HEK293 (cell line): Measurements from ENCODE around the gene DCUN1D3.

Experiments used
- CTCF ChIA-PET: fragments of 350-600 bp; formaldehyde crosslinking; extraction: SDS; loops from one replicate; lab custom pipeline; 2021; ENCODE audit warnings: antibody characterized with exemption; lab: Yijun Ruan, JAX
- POLR2A ChIA-PET: fragments of 300-600 bp; formaldehyde crosslinking; extraction: SDS; loops from one replicate; lab custom pipeline; 2020; ENCODE audit warnings: antibody characterized with exemption, inconsistent platforms; lab: Yijun Ruan, JAX
- H3K27ac ChIP-seq: fragments of 200-500 bp; sonication (Bioruptor generic); 2 replicates; pipeline ENCODE4 v1.5.1; 2014; ENCODE audit warnings: low read depth, low read length, control low read depth, inconsistent platforms; ENCODE audit errors: extremely low read depth
- H3K36me3 ChIP-seq, 2 experiments: fragments of 200-500 bp in 1 of 2; sonication (Bioruptor generic) in 1 of 2; 1 replicate in 1 of 2; 2 replicates in 1 of 2; pipeline ENCODE4 v1.5.1; 2014 to 2017; ENCODE audit warnings: inconsistent platforms in 2 of 2, low read length in 2 of 2; ENCODE audit not compliant: control insufficient read depth in 2 of 2, insufficient read depth in 1 of 2
- H3K4me1 ChIP-seq: fragments of 200-500 bp; sonication (Bioruptor generic); 2 replicates; pipeline ENCODE4 v1.5.1; 2014; ENCODE audit warnings: mild to moderate bottlenecking, low read length, inconsistent platforms; ENCODE audit not compliant: control insufficient read depth, insufficient read depth
- H3K4me3 ChIP-seq: 2 replicates; pipeline ENCODE4 v1.5.1; 2011; ENCODE audit warnings: low read depth, mild to moderate bottlenecking, control low read depth, low read length, moderate library complexity
- H3K9me3 ChIP-seq: fragments of 200-500 bp; sonication (Bioruptor generic); 2 replicates; pipeline ENCODE4 v1.5.1; 2014; ENCODE audit warnings: low read depth, low read length, inconsistent platforms; ENCODE audit not compliant: control insufficient read depth, insufficient read depth
- AEBP2 ChIP-seq: fragments of 450-650 bp; formaldehyde crosslinking; IDR thresholded peaks from 2 replicates; pipeline ENCODE4 v1.5.1; 2016; ENCODE audit warnings: missing biosample characterization, missing genetic modification characterization, borderline replicate concordance
- HOXD13 ChIP-seq: sonication (generic); formaldehyde crosslinking; IDR thresholded peaks from 2 replicates; pipeline ENCODE4 v1.8.0; 2022; ENCODE audit warnings: missing genetic modification reagents, borderline replicate concordance
- KLF1 ChIP-seq: fragments of 450-650 bp; formaldehyde crosslinking; IDR thresholded peaks from 2 replicates; pipeline ENCODE4 v1.5.1; 2016; ENCODE audit warnings: missing biosample characterization, missing genetic modification characterization
- MYNN ChIP-seq: fragments of 450-650 bp; formaldehyde crosslinking; IDR thresholded peaks from 2 replicates; pipeline ENCODE4 v1.5.1; 2016; ENCODE audit warnings: missing biosample characterization, missing genetic modification characterization, borderline replicate concordance
- OVOL3 ChIP-seq: fragments of 450-650 bp; formaldehyde crosslinking; IDR thresholded peaks from 2 replicates; pipeline ENCODE4 v1.5.1; 2016; ENCODE audit warnings: missing biosample characterization, missing genetic modification characterization
- SCRT1 ChIP-seq: fragments of 450-650 bp; formaldehyde crosslinking; IDR thresholded peaks from 2 replicates; pipeline ENCODE4 v1.5.1; 2016; ENCODE audit warnings: missing biosample characterization, missing genetic modification characterization, borderline replicate concordance
- SCRT2 ChIP-seq: fragments of 450-650 bp; formaldehyde crosslinking; IDR thresholded peaks from 2 replicates; pipeline ENCODE4 v1.5.1; 2016; ENCODE audit warnings: missing biosample characterization, missing genetic modification characterization
- SP3 ChIP-seq: fragments of 450-650 bp; formaldehyde crosslinking; IDR thresholded peaks from 2 replicates; pipeline ENCODE4 v1.5.1; 2016; ENCODE audit warnings: missing biosample characterization, missing genetic modification characterization
- ZBTB48 ChIP-seq: fragments of 450-650 bp; formaldehyde crosslinking; IDR thresholded peaks from 2 replicates; pipeline ENCODE4 v1.5.1; 2016; ENCODE audit warnings: missing biosample characterization, missing genetic modification characterization
- ZNF157 ChIP-seq: fragments of 450-650 bp; formaldehyde crosslinking; IDR thresholded peaks from 2 replicates; pipeline ENCODE4 v1.5.1; 2016; ENCODE audit warnings: missing biosample characterization, missing genetic modification characterization
- ZNF16 ChIP-seq: fragments of 450-650 bp; formaldehyde crosslinking; IDR thresholded peaks from 2 replicates; pipeline ENCODE4 v1.5.1; 2016; ENCODE audit warnings: low read depth, missing biosample characterization, missing genetic modification characterization
- ZNF707 ChIP-seq: fragments of 450-650 bp; formaldehyde crosslinking; IDR thresholded peaks from 2 replicates; pipeline ENCODE4 v1.5.1; 2016; ENCODE audit warnings: missing biosample characterization, missing genetic modification characterization
- ZSCAN16 ChIP-seq: fragments of 450-650 bp; formaldehyde crosslinking; IDR thresholded peaks from 2 replicates; pipeline ENCODE4 v1.5.1; 2016; ENCODE audit warnings: missing biosample characterization, missing genetic modification characterization
- TF ChIP-seq, protein P1 (sequence below): fragments of 450-650 bp; formaldehyde crosslinking; IDR thresholded peaks from 2 replicates; pipeline ENCODE4 v1.5.1; 2017; ENCODE audit warnings: missing biosample characterization, mild to moderate bottlenecking, missing genetic modification characterization, moderate library complexity

Gene DCUN1D3

DNA sequence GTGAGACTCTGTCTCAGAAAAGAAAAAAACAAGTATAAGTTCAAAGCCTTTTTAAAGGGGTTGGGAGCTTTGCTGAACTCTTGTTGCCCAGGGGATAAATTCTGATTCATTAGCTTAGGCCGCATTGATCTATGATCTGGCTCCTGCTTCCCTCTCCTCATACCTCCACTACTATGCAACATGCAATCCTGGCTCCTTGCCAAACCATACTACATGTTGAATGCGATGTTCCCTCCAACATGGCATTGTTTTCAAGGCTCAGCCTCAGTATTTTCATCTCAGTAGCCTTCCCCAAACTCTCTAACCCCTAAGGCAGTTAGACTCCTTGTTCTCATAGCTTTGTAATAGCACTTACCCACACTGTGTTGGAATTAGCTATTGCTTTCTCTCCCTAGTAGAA, 87.6 kb downstream of the DCUN1D3 start:
- H3K4me1 ChIP-seq = no peaks in the 10 kb centered on the region
- no peaks in the 10 kb centered on the region for H3K9me3 ChIP-seq
- H3K27ac ChIP-seq = no peak overlapping the region
- ChIA-PET CTCF (no interaction called here), POLR2A (interaction anchor here (0.6 to 0.7 kb wide), 2 partner anchors 23 to 1508 kb away, joined by 3 to 11 read pairs; no protein-coding TSS in a partner anchor)
- H3K4me3 ChIP-seq = no peak overlapping the region
- TF ChIP-seq SCRT1 (tag by site-specific recombination) = peak; percentile 49; the same call in 1 of the 2 replicates
- no peak for TF ChIP-seq ZNF707 (tag by site-specific recombination)
- TF ChIP-seq OVOL3 = no peak
- no peak for TF ChIP-seq HOXD13 (CRISPR knock-in tag)
- peak; percentile 80; the same call in 1 of the 2 replicates for TF ChIP-seq SCRT2 (tag by site-specific recombination)
- peaks cover 5 to 47% of the 10 kb centered on the region in 2 experiments; a peak in 2 of 3 replicates for H3K36me3 ChIP-seq

DNA sequence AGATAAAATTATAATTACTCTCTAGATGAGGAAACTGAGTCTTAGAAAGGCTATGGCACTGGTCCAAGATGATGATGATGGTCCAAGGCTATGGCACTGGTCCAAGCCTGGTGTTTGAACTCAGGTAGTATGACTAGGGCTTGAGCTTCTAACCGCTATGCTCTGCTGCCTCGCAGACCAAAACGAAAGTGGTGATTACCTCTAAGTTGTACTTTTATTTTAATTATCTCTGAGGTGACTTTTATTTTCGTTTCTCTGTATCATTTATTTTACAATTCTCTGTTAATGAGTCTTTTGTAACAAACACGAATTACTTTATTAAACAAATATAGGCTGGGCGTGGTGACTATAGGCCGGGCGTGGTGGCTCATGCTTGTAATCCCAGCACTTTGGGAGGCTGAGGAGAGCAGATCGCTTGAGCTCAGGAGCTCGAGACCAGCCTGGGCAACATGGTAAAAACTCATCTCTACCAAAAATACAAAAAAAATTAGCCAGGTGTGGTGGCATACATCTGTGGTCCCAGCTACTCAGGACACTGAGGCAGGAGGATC, 88.2 kb downstream of the DCUN1D3 start:
- H3K4me3 ChIP-seq = no peak overlapping the region
- no peak for TF ChIP-seq ZNF157 (tag by site-specific recombination)
- TF ChIP-seq KLF1 (tag by site-specific recombination) = peak; percentile 78
- TF ChIP-seq AEBP2 = no peak
- TF ChIP-seq MYNN (tag by site-specific recombination) = no peak
- TF ChIP-seq, all 188 proteins: peak for 1
- ChIA-PET POLR2A (no interaction called here), CTCF (no interaction called here)
- Histone ChIP-seq H3K36me3 (peaks cover 5 to 42% of the 10 kb centered on the region in 2 experiments; a peak in 2 of 3 replicates), H3K27ac (no peak overlapping the region), H3K9me3 (no peaks in the 10 kb centered on the region), H3K4me1 (no peaks in the 10 kb centered on the region)

GRCh38 chr16:20807862-20808261, 92.3 kb downstream of the DCUN1D3 start:
- Histone ChIP-seq H3K9me3 (no peaks in the 10 kb centered on the region), H3K27ac (no peak overlapping the region; the same call in 1 of the 2 replicates), H3K36me3 (peaks cover 0 to 9% of the 10 kb centered on the region in 2 experiments; a peak in 2 of 3 replicates), H3K4me3 (no peak overlapping the region), H3K4me1 (no peaks in the 10 kb centered on the region)
- TF ChIP-seq SP3 (no peak), ZNF16 (tag by site-specific recombination) (no peak), ZBTB48 (tag by site-specific recombination) (0 out of 2 replicates have a peak, but pooled peaks have one; percentile 47), ZSCAN16 (tag by site-specific recombination) (no peak)
- TF ChIP-seq, protein P1, sequence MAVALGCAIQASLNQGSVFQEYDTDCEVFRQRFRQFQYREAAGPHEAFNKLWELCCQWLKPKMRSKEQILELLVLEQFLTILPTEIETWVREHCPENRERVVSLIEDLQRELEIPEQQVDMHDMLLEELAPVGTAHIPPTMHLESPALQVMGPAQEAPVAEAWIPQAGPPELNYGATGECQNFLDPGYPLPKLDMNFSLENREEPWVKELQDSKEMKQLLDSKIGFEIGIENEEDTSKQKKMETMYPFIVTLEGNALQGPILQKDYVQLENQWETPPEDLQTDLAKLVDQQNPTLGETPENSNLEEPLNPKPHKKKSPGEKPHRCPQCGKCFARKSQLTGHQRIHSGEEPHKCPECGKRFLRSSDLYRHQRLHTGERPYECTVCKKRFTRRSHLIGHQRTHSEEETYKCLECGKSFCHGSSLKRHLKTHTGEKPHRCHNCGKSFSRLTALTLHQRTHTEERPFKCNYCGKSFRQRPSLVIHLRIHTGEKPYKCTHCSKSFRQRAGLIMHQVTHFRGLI (tag by site-specific recombination) = no peak
- ChIA-PET POLR2A (interaction anchor here (0.5 kb wide), 1 partner anchor 1480 kb away, joined by 5 read pairs; no protein-coding TSS in a partner anchor), CTCF (interaction anchor here (0.6 kb wide), 1 partner anchor 297 kb away, joined by 4 read pairs; no protein-coding TSS in a partner anchor)
